ENCODE data around the gene THSD1. TPM values are rescaled to one million over a fixed set of nuclear protein-coding genes. Genes with fewer than 3 reads are reported as not detected.

Gene THSD1
- total and polyA plus RNA-seq, 9 of the 15 experiments (the other 6 are each of a cell fraction or from before 2014, with no cell fraction given) = 0.01 to 0.11 (median 0.04) TPM; not detected in 2

GRCh38 chr13:52378312-52378711, 27.7 kb downstream of the THSD1 start:
- TF ChIP-seq, protein P1, sequence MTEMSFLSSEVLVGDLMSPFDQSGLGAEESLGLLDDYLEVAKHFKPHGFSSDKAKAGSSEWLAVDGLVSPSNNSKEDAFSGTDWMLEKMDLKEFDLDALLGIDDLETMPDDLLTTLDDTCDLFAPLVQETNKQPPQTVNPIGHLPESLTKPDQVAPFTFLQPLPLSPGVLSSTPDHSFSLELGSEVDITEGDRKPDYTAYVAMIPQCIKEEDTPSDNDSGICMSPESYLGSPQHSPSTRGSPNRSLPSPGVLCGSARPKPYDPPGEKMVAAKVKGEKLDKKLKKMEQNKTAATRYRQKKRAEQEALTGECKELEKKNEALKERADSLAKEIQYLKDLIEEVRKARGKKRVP (CRISPR knock-in tag; IDR thresholded peaks at IDR 0.05) = no peak
- no peak for TF ChIP-seq PTRF (tag; IDR thresholded peaks at IDR 0.05)
- no peak for TF ChIP-seq NR2C2 (CRISPR knock-in tag; IDR thresholded peaks at IDR 0.05)
- peak; percentile 31; the same call in 1 of the 2 replicates for TF ChIP-seq NR2C2 (tag; IDR thresholded peaks at IDR 0.05)
- no peak for TF ChIP-seq ETV6 (IDR thresholded peaks at IDR 0.05; ENCODE audit: borderline replicate concordance in 1 of 2, low read depth in 2 of 2, low read length in 1 of 2)
- no peak for TF ChIP-seq ETV6 (CRISPR knock-in tag; IDR thresholded peaks at IDR 0.05; ENCODE audit: borderline replicate concordance)
- TF ChIP-seq SMARCC2 (IDR thresholded peaks at IDR 0.05; ENCODE audit: low read depth) = no peak

More at GRCh38 chr13:52378312-52378711, 27.7 kb downstream of the THSD1 start:
- ChIA-PET CTCF (ENCODE audit: low intra/inter-chr PET ratio) (no interaction called here), POLR2A (interaction anchor here (0.6 kb wide), 2 partner anchors 402 to 573 kb away, joined by 3 read pairs; no protein-coding TSS in a partner anchor)
- FAIRE-seq (no peak), ATAC-seq (no peak), DNase-seq (ENCODE audit: extremely low read depth in 1 of 4, low spot score in 3 of 4) (no peak)
- no peak overlapping the region for H2AFZ ChIP-seq (ENCODE audit: low read depth, low read length)
- no peaks in the 10 kb centered on the region for H3K79me2 ChIP-seq (ENCODE audit: control insufficient read depth, insufficient read depth, low read length)
- WGBS (ENCODE audit: insufficient coverage, low coverage, missing lambda C conversion rate) = 13% methylated on average over 18 of the region's 22 CpGs
- no peak overlapping the region for H3K4me3 ChIP-seq
- no peaks in the 10 kb centered on the region for H3K36me3 ChIP-seq (ENCODE audit: control insufficient read depth, insufficient read depth, low read length)
- H4K20me1 ChIP-seq (replicated peaks; ENCODE audit: control insufficient read depth, insufficient read depth, low read length) = no peaks in the 10 kb centered on the region
- H3K27me3 ChIP-seq (ENCODE audit: control insufficient read depth in 2 of 2, insufficient read depth in 2 of 2, low read length in 2 of 2) = peaks cover 2 to 12% of the 10 kb centered on the region in 2 experiments; a peak in 3 of 5 replicates
- BruUV-seq (replicated peaks) = no TSS peak
- H3K4me1 ChIP-seq (replicated peaks in 1 of 2; ENCODE audit: control insufficient read depth in 2 of 2, insufficient read depth in 2 of 2, low read length in 2 of 2) = peaks cover 0 to 4% of the 10 kb centered on the region in 2 experiments; a peak in 1 of 5 replicates
- no peaks in the 10 kb centered on the region for H3K9me1 ChIP-seq (ENCODE audit: control insufficient read depth, insufficient read depth, low read length)
- H3K27ac ChIP-seq (ENCODE audit: extremely low read depth, low read depth, low read length) = no peak overlapping the region
- intact Hi-C loops (cut with micrococcal nuclease) (no loop called here), in situ Hi-C loops (cut with MboI) (no loop called here)
- no peaks in the 10 kb centered on the region for H3K9me3 ChIP-seq (replicated peaks; ENCODE audit: control insufficient read depth, insufficient read depth, low read depth, low read length)
- H3K9ac ChIP-seq (ENCODE audit: insufficient read depth in 1 of 2, low read depth in 2 of 2, low read length in 2 of 2) = no peak overlapping the region
- H3K4me2 ChIP-seq (ENCODE audit: insufficient read depth, low read length) = no peak overlapping the region

Data from K562 (cell line).